PC-3 (cell line): ENCODE measurements around the gene RNASE13. TPM values are rescaled to one million over a fixed set of nuclear protein-coding genes. Genes with fewer than 3 reads are reported as not detected.

Experiments used
- ATAC-seq: fragments of 200-7000 bp; cut with Tn5 transposase; 2 replicates; pipeline ENCODE4 v1.9.1; 2020; ENCODE audit warnings: mild to moderate bottlenecking, moderate library complexity
- BruUV-seq: library from RNA; stranded (reverse); fragments of 400-500 nt; replicated peaks from 2 replicates; lab custom pipeline; 2021; lab: Mats Ljungman, UMichigan
- CTCF ChIA-PET: fragments of 300-600 bp; sonication (Branson Sonifier 250); formaldehyde crosslinking; loops from one replicate; lab custom pipeline; 2022; ENCODE audit warnings: antibody characterized with exemption; lab: Charles Lee
- POLR2A ChIA-PET: fragments of 300-600 bp; sonication (Branson Sonifier 250); formaldehyde crosslinking; loops from one replicate; lab custom pipeline; 2022; ENCODE audit warnings: antibody characterized with exemption; ENCODE audit not compliant: unreplicated experiment; lab: Charles Lee
- DNase-seq: peaks from one replicate; pipeline ENCODE4 v3.0.0-alpha.2; 2015
- H2AFZ ChIP-seq: fragments of 300-600 bp; sonication (generic); 2 replicates; pipeline ENCODE4 v1.6.0; 2016; ENCODE audit warnings: antibody characterized with exemption, low read length
- H3F3A ChIP-seq: fragments of 300-600 bp; sonication (generic); one replicate; pipeline ENCODE4 v1.6.0; 2017; ENCODE audit warnings: antibody characterized with exemption, low read length, control low read depth, mild to moderate bottlenecking; ENCODE audit not compliant: unreplicated experiment
- H3K27ac ChIP-seq: fragments of 300-600 bp; sonication (generic); 2 replicates; pipeline ENCODE4 v1.5.1; 2016; ENCODE audit warnings: mild to moderate bottlenecking, low read length
- H3K27me3 ChIP-seq: fragments of 300-600 bp; sonication (generic); 2 replicates; pipeline ENCODE4 v1.6.1; 2016; ENCODE audit warnings: low read length, mixed read lengths
- H3K36me3 ChIP-seq: fragments of 300-600 bp; sonication (generic); 2 replicates; pipeline ENCODE4 v1.6.1; 2016; ENCODE audit warnings: low read depth, mixed run types, low read length, mixed read lengths
- H3K4me1 ChIP-seq: fragments of 300-600 bp; sonication (generic); 2 replicates; pipeline ENCODE4 v1.5.1; 2016; ENCODE audit warnings: low read length; ENCODE audit not compliant: insufficient read depth
- H3K4me2 ChIP-seq: fragments of 300-600 bp; sonication (generic); 2 replicates; pipeline ENCODE4 v1.6.0; 2016; ENCODE audit warnings: low read length
- H3K4me3 ChIP-seq: fragments of 300-600 bp; sonication (generic); 2 replicates; pipeline ENCODE4 v1.5.1; 2016; ENCODE audit warnings: mild to moderate bottlenecking, low read length, mixed read lengths
- H3K79me2 ChIP-seq: fragments of 300-600 bp; sonication (generic); 2 replicates; pipeline ENCODE4 v1.6.1; 2017; ENCODE audit warnings: low read length, mixed read lengths
- H3K9ac ChIP-seq: fragments of 300-600 bp; sonication (generic); 2 replicates; pipeline ENCODE4 v1.6.0; 2016; ENCODE audit warnings: mild to moderate bottlenecking, low read length
- H3K9me2 ChIP-seq: fragments of 300-600 bp; sonication (generic); replicated peaks from 2 replicates; pipeline ENCODE4 v1.6.1; 2016; ENCODE audit warnings: mixed run types, low read length, mixed read lengths
- H3K9me3 ChIP-seq: fragments of 300-600 bp; sonication (generic); 2 replicates; pipeline ENCODE4 v1.6.1; 2016; ENCODE audit warnings: low read length, mixed read lengths
- H4K20me1 ChIP-seq: fragments of 300-600 bp; sonication (generic); 2 replicates; pipeline ENCODE4 v1.6.1; 2016; ENCODE audit warnings: low read length, mixed read lengths
- CTCF ChIP-seq: fragments of 300-600 bp; sonication (generic); conservative IDR thresholded peaks from 2 replicates; pipeline ENCODE4 v1.5.1; 2017; ENCODE audit warnings: antibody characterized with exemption, low read depth, mild to moderate bottlenecking, low read length
- EZH2 ChIP-seq: fragments of 300-600 bp; sonication (generic); IDR thresholded peaks from one replicate; pipeline ENCODE4 v1.6.1; 2017; ENCODE audit warnings: antibody characterized with exemption, mild to moderate bottlenecking, low read length; ENCODE audit not compliant: unreplicated experiment
- EZH2phosphoT487 ChIP-seq: fragments of 300-600 bp; sonication (generic); IDR thresholded peaks from 2 replicates; pipeline ENCODE4 v1.6.1; 2018; ENCODE audit warnings: mild to moderate bottlenecking, antibody characterized with exemption, low read length, borderline replicate concordance
- intact Hi-C: fragments of 100-400 bp; cut with micrococcal nuclease; formaldehyde crosslinking; loops from 2 replicates; pipeline ENCODE4 v1.9.0; 2023
- total RNA-seq: library from RNA; depleted of rRNA; stranded (reverse); fragments of >200 nt; gene quantifications from 2 replicates; pipeline ENCODE4 v1.2.3, GENCODE V29; 2014

RNASE13 gene
- total RNA-seq, 1 experiment from 2014 or later: not detected

DNA sequence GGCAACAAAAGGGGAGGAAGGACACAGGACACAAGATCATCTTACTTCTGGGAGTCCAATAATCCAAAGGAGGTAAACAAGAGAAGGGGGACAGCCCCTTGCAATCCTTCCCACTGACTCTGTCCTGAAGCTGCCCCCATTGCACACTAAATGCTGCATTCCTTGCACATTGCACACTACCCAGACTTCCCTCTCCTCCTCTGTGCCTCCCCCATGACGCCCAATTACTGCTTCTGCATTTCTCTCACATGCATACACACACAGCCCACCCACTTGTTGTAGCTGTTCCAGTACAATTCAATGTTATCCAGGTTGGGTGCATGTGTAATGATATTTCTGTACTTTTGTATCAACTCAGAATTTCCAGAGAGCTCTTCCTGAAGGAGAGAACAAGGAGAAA, 15.2 kb downstream of the RNASE13 start:
- peaks cover 52% of the 10 kb centered on the region for H3K27me3 ChIP-seq
- H3K4me2 ChIP-seq: no peak overlapping the region
- H3K4me1 ChIP-seq: 0 out of 2 replicates have a peak, but pooled peaks cover under 1% of the 10 kb centered on the region
- no peak overlapping the region for H3K27ac ChIP-seq
- H3K79me2 ChIP-seq: no peaks in the 10 kb centered on the region
- H4K20me1 ChIP-seq: no peaks in the 10 kb centered on the region
- H3K9me2 ChIP-seq: no peaks in the 10 kb centered on the region
- TF ChIP-seq EZH2 (no peak), EZH2phosphoT487 (no peak)
- no peak overlapping the region for H3K9ac ChIP-seq
- ChIA-PET POLR2A (no interaction called here), CTCF (no interaction called here)
- H3K4me3 ChIP-seq: no peak overlapping the region
- no TSS peak for BruUV-seq
- ATAC-seq: no peak
- H3F3A ChIP-seq: no peaks in the 10 kb centered on the region
- intact Hi-C loops: no loop called here
- no peaks in the 10 kb centered on the region for H3K9me3 ChIP-seq
- H3K36me3 ChIP-seq: no peaks in the 10 kb centered on the region
- no peak overlapping the region for H2AFZ ChIP-seq
- DNase-seq: no peak

DNA sequence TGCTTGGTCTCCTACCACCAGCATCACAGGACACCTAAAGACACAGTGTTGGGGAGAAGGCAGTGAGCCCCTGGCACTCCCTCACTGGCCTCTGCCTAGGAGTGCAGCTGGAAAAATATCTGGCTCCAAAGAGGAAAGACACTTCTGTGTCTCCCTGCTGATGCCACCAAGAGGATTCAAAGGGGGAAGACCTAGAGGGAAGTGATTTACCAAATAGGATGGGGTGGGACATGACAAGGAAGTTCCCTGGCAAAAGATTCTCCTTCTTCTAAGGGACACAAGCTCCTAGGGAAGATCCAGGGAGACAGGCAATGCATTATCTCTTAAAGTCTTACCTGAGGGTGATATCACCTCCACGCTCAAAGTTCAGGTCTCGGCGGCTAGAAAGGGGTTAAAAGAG, 15.8 kb downstream of the RNASE13 start:
- no TSS peak for BruUV-seq
- no peak overlapping the region for H3K4me2 ChIP-seq
- peaks cover 47% of the 10 kb centered on the region for H3K27me3 ChIP-seq
- no peak for ATAC-seq
- DNase-seq: no peak
- no peaks in the 10 kb centered on the region for H4K20me1 ChIP-seq
- no peaks in the 10 kb centered on the region for H3K9me2 ChIP-seq
- H3K4me3 ChIP-seq: no peak overlapping the region
- TF ChIP-seq EZH2 (no peak), EZH2phosphoT487 (no peak), CTCF (no peak)
- H3K36me3 ChIP-seq: no peaks in the 10 kb centered on the region
- no peaks in the 10 kb centered on the region for H3K9me3 ChIP-seq
- no peaks in the 10 kb centered on the region for H3F3A ChIP-seq
- H3K79me2 ChIP-seq: no peaks in the 10 kb centered on the region
- no peak overlapping the region for H3K27ac ChIP-seq
- intact Hi-C loops: no loop called here
- H2AFZ ChIP-seq: no peak overlapping the region
- H3K9ac ChIP-seq: no peak overlapping the region
- POLR2A ChIA-PET: no interaction called here
- CTCF ChIA-PET: no interaction called here
- no peaks in the 10 kb centered on the region for H3K4me1 ChIP-seq

DNA sequence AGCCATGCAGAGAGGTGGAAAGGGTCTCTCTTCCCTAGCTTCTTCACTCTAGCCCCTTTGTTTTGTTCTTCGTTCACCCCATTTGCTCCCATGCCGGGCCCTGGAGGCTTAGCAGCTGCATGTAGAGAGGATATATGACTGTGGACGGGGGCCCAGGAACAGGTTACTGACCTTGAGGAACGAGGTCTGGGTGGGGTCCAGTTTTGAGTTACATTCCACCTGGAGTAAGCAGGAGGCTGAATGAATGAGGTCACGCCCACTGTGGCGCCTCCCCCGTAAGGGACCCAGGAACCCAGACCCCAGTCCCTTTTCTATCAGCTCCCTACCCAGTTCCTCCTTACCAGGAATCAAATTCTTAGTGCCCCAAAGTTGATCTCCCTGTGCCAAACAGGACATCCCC, 16.3 kb downstream of the RNASE13 start:
- POLR2A ChIA-PET: no interaction called here
- no peak for ATAC-seq
- intact Hi-C loops: no loop called here

More for the DNA sequence above, 16.3 kb downstream of the RNASE13 start:
- no peaks in the 10 kb centered on the region for H3K9me2 ChIP-seq
- no peaks in the 10 kb centered on the region for H3K79me2 ChIP-seq
- no peak for TF ChIP-seq CTCF
- no peak for TF ChIP-seq EZH2phosphoT487
- no peak for TF ChIP-seq EZH2
- no peak overlapping the region for H3K9ac ChIP-seq
- no peaks in the 10 kb centered on the region for H3K4me1 ChIP-seq
- H3F3A ChIP-seq: no peaks in the 10 kb centered on the region
- no peaks in the 10 kb centered on the region for H4K20me1 ChIP-seq
- H3K27me3 ChIP-seq: peaks cover 44% of the 10 kb centered on the region
- H3K36me3 ChIP-seq: no peaks in the 10 kb centered on the region
- H2AFZ ChIP-seq: no peak overlapping the region
- H3K27ac ChIP-seq: no peak overlapping the region
- H3K4me2 ChIP-seq: no peak overlapping the region
- no peak for DNase-seq
- no peak overlapping the region for H3K4me3 ChIP-seq
- BruUV-seq: no TSS peak
- no peaks in the 10 kb centered on the region for H3K9me3 ChIP-seq
- CTCF ChIA-PET: no interaction called here
